GM10847 (cell line): ENCODE measurements around the gene VENTX.

Experiments
- POLR2A ChIP-seq: IDR thresholded peaks from 2 replicates; pipeline ENCODE4 v1.6.1; 2011; ENCODE audit not compliant: insufficient read length; ENCODE audit errors: extremely low read depth

VENTX gene

GRCh38 chr10:133208466-133208865, 29.2 kb upstream of the VENTX start:
- no peak for TF ChIP-seq POLR2A

GRCh38 chr10:133209117-133209516, 28.5 kb upstream of the VENTX start:
- TF ChIP-seq POLR2A, result no peak

GRCh38 chr10:133209641-133210040, 28.0 kb upstream of the VENTX start:
- TF ChIP-seq POLR2A, result no peak

- TF ChIP-seq POLR2A, result no peak
Measured at GRCh38 chr10:133210398-133211140, 27.1 kb upstream of the VENTX start.

GRCh38 chr10:133211141-133211830, 26.4 kb upstream of the VENTX start:
- TF ChIP-seq POLR2A, result no peak

- no peak for TF ChIP-seq POLR2A
Measured at GRCh38 chr10:133211959-133212852, 25.4 kb upstream of the VENTX start.

GRCh38 chr10:133212853-133213494, 24.7 kb upstream of the VENTX start:
- TF ChIP-seq POLR2A, result no peak

GRCh38 chr10:133213641-133214467, 23.8 kb upstream of the VENTX start:
- TF ChIP-seq POLR2A, result no peak

- TF ChIP-seq POLR2A, result no peak
Measured at GRCh38 chr10:133214468-133215410, 22.9 kb upstream of the VENTX start.

GRCh38 chr10:133215586-133215985, 22.1 kb upstream of the VENTX start:
- no peak for TF ChIP-seq POLR2A

- no peak for TF ChIP-seq POLR2A
Measured at GRCh38 chr10:133216776-133217175, 20.9 kb upstream of the VENTX start.

GRCh38 chr10:133217800-133218589, 19.7 kb upstream of the VENTX start:
- no peak for TF ChIP-seq POLR2A
